GM12878 (cell line): ENCODE results near the gene CADPS. TPM values are rescaled to one million over a fixed set of nuclear protein-coding genes. Genes with fewer than 3 reads are reported as not detected.

ENCODE experiments used
- ATAC-seq: fragments of 200-7000 bp; cut with Tn5 transposase; 3 replicates; pipeline ENCODE4 v1.9.1; 2020; ENCODE audit warnings: mild to moderate bottlenecking, moderate library complexity
- BruUV-seq: library from RNA; stranded (reverse); fragments of 400-500 nt; replicated peaks from 2 replicates; lab custom pipeline; 2021; lab: Mats Ljungman, UMichigan
- CTCF ChIA-PET: fragments of 300-600 bp; sonication (Branson Sonifier 250); formaldehyde crosslinking; extraction: SDS; loops from one replicate; lab custom pipeline; 2021; ENCODE audit warnings: inconsistent platforms; lab: Yijun Ruan, JAX
- POLR2A ChIA-PET: fragments of 350-600 bp; formaldehyde crosslinking; extraction: SDS; loops from one replicate; lab custom pipeline; 2021; ENCODE audit warnings: inconsistent platforms; lab: Charles Lee
- RAD21 ChIA-PET: fragments of 300-600 bp; sonication (Branson Sonifier 250); formaldehyde crosslinking; loops from one replicate; lab custom pipeline; 2023; ENCODE audit warnings: antibody characterized with exemption; ENCODE audit not compliant: unreplicated experiment; lab: Charles Lee
- SMC1A ChIA-PET: fragments of 300-600 bp; sonication (Branson Sonifier 250); formaldehyde crosslinking; loops from one replicate; lab custom pipeline; 2023; ENCODE audit not compliant: unreplicated experiment, uncharacterized antibody; lab: Charles Lee
- DNase-seq: peaks from one replicate; pipeline ENCODE4 v3.0.0-alpha.2; 2011; ENCODE audit warnings: low read depth, low spot score
- FAIRE-seq: peaks from 3 replicates; lab custom pipeline; 2011; peaks lifted over from hg19 to GRCh38; lab: Jason Lieb, UNC
- H2AFZ ChIP-seq: 2 replicates; pipeline ENCODE4 v1.6.0; 2011; ENCODE audit warnings: low read depth, low read length, control low read depth; ENCODE audit not compliant: control insufficient read depth
- H3K27ac ChIP-seq: 2 replicates; pipeline ENCODE4 v1.5.1; 2011; ENCODE audit warnings: control low read depth; ENCODE audit not compliant: control insufficient read depth, insufficient read depth
- H3K27me3 ChIP-seq, 2 experiments: replicated peaks in 1 of 2; 2 replicates each; pipeline versions ENCODE4 v1.6.0 to v1.6.1; 2011; ENCODE audit warnings: low read length in 1 of 2; ENCODE audit not compliant: control insufficient read depth in 2 of 2, insufficient read depth in 2 of 2
- H3K36me3 ChIP-seq, 2 experiments: 2 replicates each; pipeline ENCODE4 v1.5.1; 2011; ENCODE audit warnings: low read length in 1 of 2; ENCODE audit not compliant: control insufficient read depth in 2 of 2, insufficient read depth in 2 of 2
- H3K4me1 ChIP-seq: 2 replicates; pipeline ENCODE4 v1.6.1; 2011; ENCODE audit warnings: mild to moderate bottlenecking, low read length, moderate library complexity, mixed read lengths; ENCODE audit not compliant: control insufficient read depth, insufficient read depth
- H3K4me2 ChIP-seq: 2 replicates; pipeline ENCODE4 v1.6.0; 2011; ENCODE audit warnings: control low read depth; ENCODE audit not compliant: control insufficient read depth, insufficient read depth
- H3K4me3 ChIP-seq: fragments of 200-600 bp; sonication (generic); 2 replicates; pipeline ENCODE4 v1.5.1; 2016
- H3K79me2 ChIP-seq: 2 replicates; pipeline ENCODE4 v1.6.0; 2011; ENCODE audit warnings: low read length; ENCODE audit not compliant: control insufficient read depth, insufficient read depth
- H3K9ac ChIP-seq: 2 replicates; pipeline ENCODE4 v1.8.0; 2011; ENCODE audit warnings: low read length, control low read depth, mixed read lengths; ENCODE audit not compliant: control insufficient read depth, insufficient read depth
- H3K9me3 ChIP-seq: replicated peaks from 3 replicates; pipeline ENCODE4 v1.5.1; 2011; ENCODE audit warnings: mild to moderate bottlenecking, low read length; ENCODE audit not compliant: control insufficient read depth, insufficient read depth
- H4K20me1 ChIP-seq: 2 replicates; pipeline ENCODE4 v1.6.0; 2011; ENCODE audit not compliant: control insufficient read depth, insufficient read depth
- BACH1 ChIP-seq: fragments of 450-650 bp; IDR thresholded peaks from 2 replicates; pipeline ENCODE4 v1.6.1; 2017; ENCODE audit warnings: mild to moderate bottlenecking, borderline replicate concordance
- BCL3 ChIP-seq: IDR thresholded peaks from 2 replicates; pipeline ENCODE4 v1.6.1; 2011; ENCODE audit warnings: borderline replicate concordance, low read depth, mild to moderate bottlenecking, moderate library complexity, low read length; ENCODE audit not compliant: insufficient read depth, poor library complexity, severe bottlenecking
- CHD1 ChIP-seq: IDR thresholded peaks from 2 replicates; pipeline ENCODE4 v1.6.1; 2012; ENCODE audit warnings: low read depth, low read length, improper control_type of control experiment
- CHD2 ChIP-seq: IDR thresholded peaks from 2 replicates; pipeline ENCODE4 v1.6.1; 2011; ENCODE audit warnings: low read depth, low read length, improper control_type of control experiment, borderline replicate concordance
- CHD4 ChIP-seq: fragments of 200-600 bp; sonication (generic); IDR thresholded peaks from 2 replicates; pipeline ENCODE4 v1.6.1; 2016; ENCODE audit warnings: mild to moderate bottlenecking
- EZH2 ChIP-seq: IDR thresholded peaks from 2 replicates; pipeline ENCODE4 v1.6.1; 2012; ENCODE audit warnings: low read depth, mild to moderate bottlenecking, control low read depth, inconsistent platforms, low read length, borderline replicate concordance; ENCODE audit not compliant: control insufficient read depth
- IKZF1 ChIP-seq: fragments of 450-650 bp; conservative IDR thresholded peaks from 2 replicates; pipeline ENCODE4 v1.6.1; 2017; ENCODE audit warnings: antibody characterized with exemption, mild to moderate bottlenecking
- IKZF2 ChIP-seq, 2 experiments: fragments of 450-650 bp; IDR thresholded peaks; 2 replicates each; pipeline ENCODE4 v1.6.1; 2017; ENCODE audit warnings: mild to moderate bottlenecking in 2 of 2, moderate library complexity in 2 of 2
- IRF3 ChIP-seq: fragments of 450-650 bp; IDR thresholded peaks from 2 replicates; pipeline ENCODE4 v1.6.1; 2014; ENCODE audit warnings: mild to moderate bottlenecking
- NFXL1 ChIP-seq: fragments of 450-650 bp; IDR thresholded peaks from 2 replicates; pipeline ENCODE4 v1.6.1; 2017; ENCODE audit warnings: antibody characterized with exemption, mild to moderate bottlenecking, borderline replicate concordance
- POLR2AphosphoS2 ChIP-seq: IDR thresholded peaks from 2 replicates; pipeline ENCODE4 v1.6.1; 2011; ENCODE audit warnings: low read depth, mild to moderate bottlenecking, low read length, improper control_type of control experiment, moderate library complexity
- SP1 ChIP-seq: IDR thresholded peaks from one replicate; pipeline ENCODE4 v1.6.1; 2011; ENCODE audit warnings: low read depth, low read length
- TARDBP ChIP-seq: IDR thresholded peaks from 2 replicates; pipeline ENCODE4 v1.6.1; 2016; ENCODE audit warnings: borderline replicate concordance
- USF1 ChIP-seq: IDR thresholded peaks from 2 replicates; pipeline ENCODE4 v1.6.1; 2011; ENCODE audit warnings: borderline replicate concordance, low read depth, mild to moderate bottlenecking, moderate library complexity, mixed read lengths, low read length; ENCODE audit not compliant: insufficient read depth; ENCODE audit errors: extremely low read length
- USF2 ChIP-seq: IDR thresholded peaks from 2 replicates; pipeline ENCODE4 v1.6.1; 2011; ENCODE audit warnings: low read depth, low read length, improper control_type of control experiment, borderline replicate concordance
- YBX1 ChIP-seq: fragments of 450-650 bp; IDR thresholded peaks from 2 replicates; pipeline ENCODE4 v1.6.1; 2016; ENCODE audit warnings: antibody characterized with exemption
- ZBTB33 ChIP-seq: fragments of 450-650 bp; IDR thresholded peaks from 2 replicates; pipeline ENCODE4 v1.6.1; 2017; ENCODE audit warnings: mild to moderate bottlenecking
- ZSCAN29 ChIP-seq: fragments of 450-650 bp; IDR thresholded peaks from 2 replicates; pipeline ENCODE4 v1.6.1; 2017; ENCODE audit warnings: mild to moderate bottlenecking, moderate library complexity
- WGBS: methylation state at CpG from one replicate; pipeline ENCODE4 v1.1.6; 2016; ENCODE audit warnings: low lambda C conversion rate; ENCODE audit not compliant: insufficient replicate concordance, insufficient coverage; ENCODE audit errors: missing lambda C conversion rate; 5-methylcytosine and 5-hydroxymethylcytosine counted together
- in situ Hi-C: fragments of 300-500 bp; cut with MboI; formaldehyde crosslinking; loops from 9 replicates; pipeline ENCODE4 v1.14.3; 2018; ENCODE audit warnings: mixed read lengths
- intact Hi-C: fragments of 100-400 bp; cut with micrococcal nuclease; formaldehyde crosslinking; loops from one replicate; pipeline ENCODE4 v1.14.2; 2022; ENCODE audit not compliant: unreplicated experiment
- polyA plus RNA-seq, 11 experiments: library from polyadenylated mRNA; depleted of rRNA in 4 of 11; unstranded in 6 of 11; stranded (reverse) in 5 of 11; fragments of >200 nt; fragmentation: Nextera tagmentation in 4 of 11; fragmentation: Illumina TruSeq in 1 of 11; extraction: Ambion mirVana in 4 of 11; extraction: Trizol in 1 of 11; gene quantifications; 1 replicate in 1 of 11; 2 replicates in 10 of 11; pipeline versions ENCODE4 v1.2.1 to v1.2.3, GENCODE V29; 2011 to 2016; ENCODE audit warnings: inconsistent platforms in 2 of 11, missing spikeins in 2 of 11, low read depth in 1 of 11
- total RNA-seq, 4 experiments: library from RNA; depleted of rRNA in 3 of 4; stranded (reverse); fragments of >200 nt in 3 of 4; fragmentation: Illumina TruSeq in 1 of 4; extraction: Trizol in 1 of 4; gene quantifications; 2 replicates each; pipeline versions ENCODE4 v1.2.1 to v1.2.3, GENCODE V29; 2013 to 2021

Gene CADPS
- total and polyA plus RNA-seq, 10 of the 15 experiments (the other 5 are each of a cell fraction or from before 2014, with no cell fraction given): 0.20 TPM; not detected in 9

- H3K4me1 ChIP-seq: no peaks in the 10 kb centered on the region
- no peak overlapping the region for H3K27ac ChIP-seq
- no peak for DNase-seq
- H3K36me3 ChIP-seq: no peaks in the 10 kb centered on the region
- no TSS peak for BruUV-seq
- H2AFZ ChIP-seq: no peak overlapping the region
- H3K4me3 ChIP-seq: no peak overlapping the region
- no peaks in the 10 kb centered on the region for H3K79me2 ChIP-seq
- in situ Hi-C loops: no loop called here
- TF ChIP-seq IKZF1 (no peak), NFXL1 (no peak), SP1 (no peak), ZBTB33 (no peak), EZH2 (no peak), YBX1 (no peak), CHD1 (no peak), USF1 (no peak), BCL3 (no peak), BACH1 (no peak), CHD4 (no peak), IKZF2 (IDR thresholded peaks at IDR 0.05) (no peak), USF2 (no peak), IRF3 (no peak), ZSCAN29 (no peak), TARDBP (no peak), CHD2 (no peak), POLR2AphosphoS2 (no peak)
- ChIA-PET RAD21 (no interaction called here), POLR2A (no interaction called here), SMC1A (interaction anchor here (0.6 to 1.6 kb wide), 3 partner anchors 8 to 1115 kb away, joined by 3 to 5 read pairs (median 4); no protein-coding TSS in a partner anchor), CTCF (interaction anchor here (0.9 to 1.1 kb wide), 2 partner anchors 11 to 24 kb away, joined by 3 to 4 read pairs; no protein-coding TSS in a partner anchor)
- H3K27me3 ChIP-seq: no peaks in the 10 kb centered on the region
- H3K9ac ChIP-seq: no peak overlapping the region
- no peak for ATAC-seq
- no peak overlapping the region for H3K4me2 ChIP-seq
- no peaks in the 10 kb centered on the region for H4K20me1 ChIP-seq
- H3K9me3 ChIP-seq: no peaks in the 10 kb centered on the region
- FAIRE-seq: no peak
- intact Hi-C loops: no loop called here
- WGBS: 26% methylated on average over 4 of the region's 4 CpGs
Observed at GRCh38 chr3:62597491-62597890, 277.7 kb downstream of the CADPS start.
